SU-DHL-6 (cell line): ENCODE measurements around the gene C2CD4C.

ENCODE experiments used
- CTCF ChIP-seq: fragments of 200-600 bp; sonication (generic); IDR thresholded peaks from one replicate; pipeline ENCODE4 v1.5.1; 2017; ENCODE audit warnings: antibody characterized with exemption, mild to moderate bottlenecking, low read length, moderate library complexity; ENCODE audit not compliant: insufficient read depth, poor library complexity, severe bottlenecking
- EZH2phosphoT487 ChIP-seq: fragments of 200-600 bp; sonication (generic), shearing (Covaris generic); conservative IDR thresholded peaks from 2 replicates; pipeline ENCODE4 v1.6.1; 2018; ENCODE audit warnings: mild to moderate bottlenecking, antibody characterized with exemption, low read length, moderate library complexity, mixed read lengths

DNA sequence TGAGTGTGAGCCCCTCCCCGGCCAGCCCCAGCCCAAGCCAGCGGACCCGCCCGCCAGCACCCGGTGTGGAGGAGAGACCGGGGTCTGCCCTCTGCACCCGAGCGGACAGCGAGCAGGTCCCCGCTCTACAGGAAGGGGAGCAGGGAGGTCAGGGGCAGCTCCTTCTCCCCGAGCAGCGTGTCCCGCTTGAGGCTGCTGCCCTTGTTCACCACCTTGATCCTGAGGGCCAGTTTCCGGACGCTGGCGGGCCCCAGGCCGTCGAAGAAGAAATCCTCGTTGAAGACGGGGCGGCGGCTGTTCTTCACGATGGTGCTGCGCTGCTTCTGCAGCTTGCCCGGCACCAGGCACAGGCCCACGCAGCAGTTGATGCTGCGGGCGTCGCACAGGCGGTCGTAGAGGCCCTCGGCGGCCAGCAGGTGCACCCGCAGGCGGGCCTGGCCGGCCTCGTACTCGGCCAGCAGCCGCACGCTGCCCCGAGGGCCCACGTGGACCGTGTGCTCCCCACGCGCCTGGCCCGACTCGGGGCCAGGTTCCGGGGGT is 1.9 kb downstream of the C2CD4C start:
- TF ChIP-seq CTCF (no peak), EZH2phosphoT487 (no peak)
